AG10803 (cell line): ENCODE results near the gene SUCLG1.
"Not testable (repeated sequence)": the region's sequence is repeated elsewhere in the genome, so short reads cannot be mapped to it uniquely, and the experiment has no call there.

Source experiments
- DNase-seq: peaks from one replicate; pipeline ENCODE4 v3.0.0; 2010; ENCODE audit warnings: low read depth
- H3K4me3 ChIP-seq: 2 replicates; pipeline ENCODE4 v1.5.1; 2011; ENCODE audit warnings: mild to moderate bottlenecking, low read length, control low read depth
- TF ChIP-seq, protein P1 (sequence below): conservative IDR thresholded peaks from 2 replicates; pipeline ENCODE4 v1.5.1; 2011; ENCODE audit warnings: mild to moderate bottlenecking, low read length, control low read depth, inconsistent platforms

Gene SUCLG1

DNA sequence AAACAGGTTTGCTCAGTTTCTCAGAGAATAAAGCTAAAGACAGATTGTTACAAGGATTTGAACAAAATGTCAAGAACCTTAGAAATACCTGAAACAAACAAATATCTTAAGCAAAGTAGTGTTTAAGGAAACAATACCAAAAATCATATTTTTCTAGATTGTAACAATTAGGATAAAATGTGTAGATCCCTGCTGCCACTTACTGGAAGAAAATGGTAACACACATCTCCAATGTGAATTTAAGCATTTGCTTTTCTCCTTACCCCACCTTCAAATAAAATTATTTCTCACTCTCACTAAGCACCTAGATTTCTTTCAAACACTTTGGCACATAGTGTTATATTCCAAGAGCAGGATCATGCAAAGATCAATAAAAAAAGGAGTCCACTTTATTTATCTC, 34.9 kb downstream of the SUCLG1 start:
- TF ChIP-seq, protein P1, sequence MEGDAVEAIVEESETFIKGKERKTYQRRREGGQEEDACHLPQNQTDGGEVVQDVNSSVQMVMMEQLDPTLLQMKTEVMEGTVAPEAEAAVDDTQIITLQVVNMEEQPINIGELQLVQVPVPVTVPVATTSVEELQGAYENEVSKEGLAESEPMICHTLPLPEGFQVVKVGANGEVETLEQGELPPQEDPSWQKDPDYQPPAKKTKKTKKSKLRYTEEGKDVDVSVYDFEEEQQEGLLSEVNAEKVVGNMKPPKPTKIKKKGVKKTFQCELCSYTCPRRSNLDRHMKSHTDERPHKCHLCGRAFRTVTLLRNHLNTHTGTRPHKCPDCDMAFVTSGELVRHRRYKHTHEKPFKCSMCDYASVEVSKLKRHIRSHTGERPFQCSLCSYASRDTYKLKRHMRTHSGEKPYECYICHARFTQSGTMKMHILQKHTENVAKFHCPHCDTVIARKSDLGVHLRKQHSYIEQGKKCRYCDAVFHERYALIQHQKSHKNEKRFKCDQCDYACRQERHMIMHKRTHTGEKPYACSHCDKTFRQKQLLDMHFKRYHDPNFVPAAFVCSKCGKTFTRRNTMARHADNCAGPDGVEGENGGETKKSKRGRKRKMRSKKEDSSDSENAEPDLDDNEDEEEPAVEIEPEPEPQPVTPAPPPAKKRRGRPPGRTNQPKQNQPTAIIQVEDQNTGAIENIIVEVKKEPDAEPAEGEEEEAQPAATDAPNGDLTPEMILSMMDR, result peak; percentile 74
- H3K4me3 ChIP-seq, result no peak overlapping the region
- peak; percentile 32 for DNase-seq

DNA sequence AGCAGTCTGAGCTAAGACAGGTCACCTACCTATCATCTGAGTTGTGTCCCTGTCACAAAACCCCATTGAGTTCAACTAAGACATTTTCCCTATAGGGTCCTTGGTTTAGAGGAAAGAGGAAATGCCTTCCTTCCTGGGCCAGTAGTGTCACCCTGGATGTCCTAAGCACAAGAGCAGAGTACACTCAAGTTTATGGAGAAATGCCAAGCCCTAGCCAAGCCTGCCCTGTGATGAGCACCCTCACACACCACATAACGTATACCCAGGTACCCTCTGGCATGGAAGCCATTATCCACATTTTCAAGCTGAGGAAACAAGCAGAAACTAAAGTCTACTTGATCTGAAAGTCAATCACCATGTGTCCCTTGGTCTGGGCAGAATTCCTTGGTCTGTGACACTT, 37.3 kb downstream of the SUCLG1 start:
- no peak for DNase-seq
- TF ChIP-seq, protein P1, result no peak
- no peak overlapping the region for H3K4me3 ChIP-seq

DNA sequence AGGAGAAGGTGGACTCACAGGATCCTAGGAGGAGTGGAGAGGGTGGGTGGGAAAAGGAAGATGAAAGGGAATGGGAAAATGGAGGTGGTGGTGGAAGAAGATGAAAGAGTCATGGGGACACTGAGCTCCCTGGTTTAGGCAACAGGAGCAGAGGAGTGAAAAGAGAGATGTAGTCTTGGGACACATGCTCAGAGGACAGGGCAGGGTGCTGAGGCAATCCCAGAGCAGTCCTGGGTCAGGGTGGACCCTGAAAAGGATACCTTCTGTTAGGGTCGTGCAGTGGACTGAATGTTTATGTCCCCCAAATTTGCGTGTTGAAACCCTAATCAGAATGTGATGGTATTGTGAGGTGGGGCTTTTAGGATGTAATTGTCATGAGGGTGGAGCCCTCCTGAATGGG, 37.9 kb downstream of the SUCLG1 start:
- TF ChIP-seq, protein P1, result no peak
- no peak overlapping the region for H3K4me3 ChIP-seq
- no peak for DNase-seq

DNA sequence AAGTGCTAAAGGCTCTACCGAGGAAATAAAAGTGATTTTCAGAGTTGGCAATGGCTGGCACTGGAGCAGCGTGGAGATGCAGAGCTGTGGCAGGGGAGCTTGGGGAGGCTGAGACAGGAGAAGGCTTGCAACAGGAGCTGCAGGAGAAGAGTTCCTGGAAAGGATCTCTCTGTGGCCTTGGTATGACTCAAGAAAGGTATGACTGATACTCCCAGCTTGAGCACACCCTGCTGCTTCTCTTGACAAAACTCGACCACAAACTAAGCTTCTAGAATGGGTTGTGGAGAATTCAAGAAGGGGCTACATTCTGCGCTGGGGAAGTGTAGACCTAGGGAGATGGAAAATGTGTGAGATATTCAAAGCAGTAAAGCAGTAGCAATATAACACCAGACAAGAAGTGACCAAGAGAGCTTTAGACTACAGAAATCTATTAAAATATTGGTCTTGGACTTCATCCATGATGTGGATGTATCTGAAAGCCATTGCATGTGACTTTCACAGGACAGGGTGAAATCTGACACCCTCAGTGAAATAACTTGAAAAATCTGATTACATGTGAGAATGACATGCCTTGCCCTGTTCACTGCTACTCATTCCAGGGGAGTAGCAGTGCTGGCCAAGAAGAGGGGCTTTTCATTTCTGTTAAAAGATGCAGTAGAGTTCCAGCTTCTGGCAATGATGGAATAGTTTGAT, 41.5 kb downstream of the SUCLG1 start:
- no peak overlapping the region for H3K4me3 ChIP-seq
- TF ChIP-seq, protein P1, result no peak
- peak; percentile 19 for DNase-seq

DNA sequence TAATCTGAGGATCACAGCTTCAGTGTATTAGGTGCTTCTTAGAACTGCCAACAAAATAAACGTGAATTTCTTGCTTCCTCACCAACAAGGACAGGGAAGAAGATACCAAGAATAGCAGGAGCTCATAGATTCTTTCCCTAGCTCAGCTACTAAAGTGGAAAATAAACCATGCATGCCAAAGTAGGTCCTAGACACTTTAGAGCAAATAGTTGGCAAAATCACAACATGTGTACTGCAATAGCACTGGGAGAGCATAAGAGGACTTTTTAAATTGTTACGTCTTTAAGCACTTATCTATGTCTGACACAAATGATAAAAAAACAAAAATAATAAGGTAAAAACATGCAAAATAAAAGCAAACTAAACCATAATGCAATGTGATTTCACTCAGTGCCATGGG, 49.5 kb downstream of the SUCLG1 start:
- TF ChIP-seq, protein P1, result no peak
- no peak for DNase-seq
- H3K4me3 ChIP-seq, result no peak overlapping the region

DNA sequence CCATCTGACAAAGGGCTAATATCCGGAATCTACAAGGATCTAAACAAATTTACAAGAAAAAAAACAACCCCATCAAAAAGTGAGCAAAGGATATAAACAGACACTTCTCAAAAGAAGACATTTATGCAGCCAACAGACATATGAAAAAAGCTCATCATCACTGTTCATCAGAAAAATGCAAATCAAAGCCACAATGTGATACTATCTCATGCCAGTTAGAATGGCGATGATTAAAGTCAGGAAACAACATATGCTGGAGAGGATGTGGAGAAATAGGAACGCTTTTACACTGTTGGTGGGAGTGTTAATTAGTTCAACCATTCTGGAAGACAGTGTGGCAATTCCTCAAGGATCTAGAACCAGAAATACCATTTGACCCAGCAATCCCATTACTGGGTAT, 57.0 kb downstream of the SUCLG1 start:
- not testable (repeated sequence) for DNase-seq, H3K4me3 ChIP-seq

DNA sequence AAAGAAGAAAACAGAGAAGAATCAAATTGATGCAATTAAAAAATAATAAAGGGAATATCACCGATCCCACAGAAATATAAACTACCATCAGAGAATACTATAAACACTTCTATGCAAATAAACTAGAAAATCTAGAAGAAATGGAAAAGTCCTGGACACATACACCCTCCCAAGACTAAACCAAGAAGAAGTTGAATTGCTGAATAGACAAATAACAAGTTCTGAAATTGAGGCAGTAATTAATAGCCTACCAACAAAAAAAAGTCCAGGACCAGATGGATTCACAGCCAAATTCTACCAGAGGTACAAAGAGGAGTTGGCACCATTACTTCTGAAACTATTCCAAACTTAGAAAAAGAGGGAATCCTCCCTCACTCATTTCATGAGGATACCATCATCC, 59.2 kb downstream of the SUCLG1 start:
- not testable (repeated sequence) for DNase-seq, H3K4me3 ChIP-seq

DNA sequence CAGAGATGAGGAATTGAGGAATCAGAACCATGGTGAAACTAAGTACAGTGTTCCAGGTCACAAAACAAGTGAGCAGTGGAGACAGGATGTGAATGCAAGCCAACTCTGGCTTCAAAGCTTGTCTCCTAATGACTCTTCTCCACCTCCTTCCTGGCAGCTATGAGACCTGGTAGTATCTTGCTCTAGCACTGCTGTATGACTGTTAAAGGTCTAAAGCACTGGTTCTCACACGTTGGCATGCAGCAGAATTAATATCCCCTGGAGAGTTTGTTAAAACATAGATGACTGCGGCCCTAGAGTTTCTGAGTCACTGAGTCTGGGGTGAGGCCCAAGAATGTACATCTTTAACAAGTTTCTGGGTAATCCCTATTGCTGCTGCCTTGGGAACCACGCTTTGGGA, 63.3 kb downstream of the SUCLG1 start:
- no peak overlapping the region for H3K4me3 ChIP-seq
- peak; percentile 78 for DNase-seq
- TF ChIP-seq, protein P1, result no peak
